Activated CD4-positive, alpha-beta memory T cell treated with anti-CD3 and anti-CD28 coated beads, Interleukin-2, amount 10 ng/mL, durations not matched to agents 7 days and 5 days (primary cell): Measurements from ENCODE around the gene SLC4A1AP. TPM values are rescaled to one million over a fixed set of nuclear protein-coding genes. Genes with fewer than 3 reads are reported as not detected.

ENCODE experiments used
- CTCF ChIA-PET: fragments of 350-600 bp; sonication (Branson Sonifier 250); formaldehyde crosslinking; loops from one replicate; lab custom pipeline; 2021; ENCODE audit warnings: antibody characterized with exemption, inconsistent platforms; lab: Charles Lee
- POLR2A ChIA-PET: fragments of 350-600 bp; sonication (Branson Sonifier 250); formaldehyde crosslinking; loops from one replicate; lab custom pipeline; 2021; ENCODE audit warnings: antibody characterized with exemption; lab: Charles Lee
- DNase-seq: peaks from one replicate; pipeline ENCODE4 v3.0.0-alpha.2; 2020
- H3K27ac Mint-ChIP-seq: one replicate; pipeline ENCODE4 v1.8.0; 2021; ENCODE audit warnings: mild to moderate bottlenecking, mixed read lengths
- H3K27me3 Mint-ChIP-seq: one replicate; pipeline ENCODE4 v1.8.0; 2021; ENCODE audit warnings: mixed read lengths
- H3K36me3 Mint-ChIP-seq: one replicate; pipeline ENCODE4 v1.8.0; 2021; ENCODE audit warnings: low read depth, mixed read lengths
- H3K4me1 Mint-ChIP-seq: one replicate; pipeline ENCODE4 v1.8.0; 2021; ENCODE audit warnings: mixed read lengths
- H3K4me3 Mint-ChIP-seq: one replicate; pipeline ENCODE4 v1.8.0; 2021; ENCODE audit warnings: mild to moderate bottlenecking, mixed read lengths
- H3K9me3 Mint-ChIP-seq: one replicate; pipeline ENCODE4 v1.8.0; 2021; ENCODE audit warnings: mixed read lengths
- total RNA-seq, 2 experiments: library from RNA; stranded (reverse); gene quantifications; one replicate each; pipeline ENCODE4 v1.2.3, GENCODE V29; 2021

The SLC4A1AP gene
- total RNA-seq, 2 experiments from 2014 or later: 27.3 to 27.9 TPM

- Mint-ChIP-seq H3K4me3 (peak overlapping the region; percentile 31), H3K4me1 (peaks cover 53% of the 10 kb centered on the region), H3K9me3 (no peaks in the 10 kb centered on the region), H3K27ac (no peak overlapping the region), H3K27me3 (peaks cover 9% of the 10 kb centered on the region), H3K36me3 (no peaks in the 10 kb centered on the region)
- ChIA-PET POLR2A (interaction anchor here (0.9 to 1.4 kb wide), 2 partner anchors 9 to 711 kb away, joined by 3 read pairs; no protein-coding TSS in a partner anchor), CTCF (interaction anchor here (0.6 to 4.2 kb wide), 2 partner anchors 9 to 12 kb away, joined by 3 to 21 read pairs; no protein-coding TSS in a partner anchor)
- no peak for DNase-seq
Measured at GRCh38 chr2:27716301-27717069, 52.8 kb downstream of the SLC4A1AP start.

GRCh38 chr2:27717070-27717795 is 53.5 kb downstream of the SLC4A1AP start:
- no peaks in the 10 kb centered on the region for H3K9me3 Mint-ChIP-seq
- POLR2A ChIA-PET: interaction anchor here (1.4 kb wide), 1 partner anchor 10 kb away, joined by 3 read pairs; no protein-coding TSS in a partner anchor
- peak overlapping the region; percentile 31 for H3K4me3 Mint-ChIP-seq
- peaks cover 51% of the 10 kb centered on the region for H3K4me1 Mint-ChIP-seq
- CTCF ChIA-PET: interaction anchor here (4.2 kb wide), 1 partner anchor 13 kb away, joined by 21 read pairs; no protein-coding TSS in a partner anchor
- H3K36me3 Mint-ChIP-seq: no peaks in the 10 kb centered on the region
- DNase-seq: no peak
- H3K27ac Mint-ChIP-seq: no peak overlapping the region
- H3K27me3 Mint-ChIP-seq: peaks cover 9% of the 10 kb centered on the region

GRCh38 chr2:27720004-27720551 is 56.4 kb downstream of the SLC4A1AP start:
- Mint-ChIP-seq H3K4me1 (peaks cover 41% of the 10 kb centered on the region), H3K4me3 (no peak overlapping the region), H3K36me3 (no peaks in the 10 kb centered on the region), H3K27me3 (peaks cover 7% of the 10 kb centered on the region), H3K27ac (no peak overlapping the region), H3K9me3 (no peaks in the 10 kb centered on the region)
- ChIA-PET CTCF (interaction anchor here (1.4 to 4.2 kb wide), 2 partner anchors 16 to 37 kb away, joined by 5 to 21 read pairs; no protein-coding TSS in a partner anchor), POLR2A (no interaction called here)
- DNase-seq: peak; percentile 63

GRCh38 chr2:27721335-27721734 is 57.6 kb downstream of the SLC4A1AP start:
- no peaks in the 10 kb centered on the region for H3K9me3 Mint-ChIP-seq
- no peaks in the 10 kb centered on the region for H3K36me3 Mint-ChIP-seq
- no peak overlapping the region for H3K4me3 Mint-ChIP-seq
- ChIA-PET POLR2A (no interaction called here), CTCF (interaction anchor here (0.7 kb wide), 1 partner anchor 21 kb away, joined by 3 read pairs; no protein-coding TSS in a partner anchor)
- peaks cover 38% of the 10 kb centered on the region for H3K4me1 Mint-ChIP-seq
- peaks cover 7% of the 10 kb centered on the region for H3K27me3 Mint-ChIP-seq
- H3K27ac Mint-ChIP-seq: no peak overlapping the region
- DNase-seq: no peak

DNA sequence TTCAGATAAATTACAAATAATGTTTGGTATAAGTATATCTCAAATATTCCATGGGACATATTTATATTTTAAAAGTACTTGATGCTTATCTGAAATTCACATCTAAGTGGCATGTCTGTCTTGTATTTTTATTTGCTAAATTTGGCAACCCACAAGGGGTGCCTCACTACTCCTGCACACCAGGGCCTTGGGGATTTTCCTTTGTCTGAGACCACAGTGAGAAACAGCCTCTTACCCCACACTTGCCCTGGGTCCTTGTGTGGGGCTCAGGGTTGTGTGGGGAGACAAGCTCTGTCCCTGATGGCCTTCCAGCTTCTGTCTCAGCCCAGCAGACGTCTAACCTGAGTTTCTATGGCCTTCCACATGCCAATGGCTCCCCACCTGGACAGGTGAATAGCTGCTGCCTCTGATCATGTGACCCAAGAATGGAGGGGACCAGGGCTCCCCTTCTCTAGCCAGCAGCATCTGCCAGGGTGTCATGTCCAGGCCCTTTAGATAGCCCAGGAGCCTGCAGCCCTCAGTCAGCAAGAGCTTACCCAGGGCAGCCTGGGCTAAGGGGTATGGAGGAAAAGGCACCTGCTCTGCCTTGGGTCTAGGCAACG is 58.3 kb downstream of the SLC4A1AP start:
- Mint-ChIP-seq H3K4me3 (no peak overlapping the region), H3K27ac (peak overlapping the region; percentile 5), H3K9me3 (no peaks in the 10 kb centered on the region), H3K27me3 (peaks cover 2% of the 10 kb centered on the region), H3K4me1 (peaks cover 31% of the 10 kb centered on the region), H3K36me3 (no peaks in the 10 kb centered on the region)
- no peak for DNase-seq
- ChIA-PET CTCF (interaction anchor here (0.7 to 4.0 kb wide), 5 partner anchors 11 to 22 kb away, joined by 3 to 25 read pairs (median 4); no protein-coding TSS in a partner anchor), POLR2A (no interaction called here)

DNA sequence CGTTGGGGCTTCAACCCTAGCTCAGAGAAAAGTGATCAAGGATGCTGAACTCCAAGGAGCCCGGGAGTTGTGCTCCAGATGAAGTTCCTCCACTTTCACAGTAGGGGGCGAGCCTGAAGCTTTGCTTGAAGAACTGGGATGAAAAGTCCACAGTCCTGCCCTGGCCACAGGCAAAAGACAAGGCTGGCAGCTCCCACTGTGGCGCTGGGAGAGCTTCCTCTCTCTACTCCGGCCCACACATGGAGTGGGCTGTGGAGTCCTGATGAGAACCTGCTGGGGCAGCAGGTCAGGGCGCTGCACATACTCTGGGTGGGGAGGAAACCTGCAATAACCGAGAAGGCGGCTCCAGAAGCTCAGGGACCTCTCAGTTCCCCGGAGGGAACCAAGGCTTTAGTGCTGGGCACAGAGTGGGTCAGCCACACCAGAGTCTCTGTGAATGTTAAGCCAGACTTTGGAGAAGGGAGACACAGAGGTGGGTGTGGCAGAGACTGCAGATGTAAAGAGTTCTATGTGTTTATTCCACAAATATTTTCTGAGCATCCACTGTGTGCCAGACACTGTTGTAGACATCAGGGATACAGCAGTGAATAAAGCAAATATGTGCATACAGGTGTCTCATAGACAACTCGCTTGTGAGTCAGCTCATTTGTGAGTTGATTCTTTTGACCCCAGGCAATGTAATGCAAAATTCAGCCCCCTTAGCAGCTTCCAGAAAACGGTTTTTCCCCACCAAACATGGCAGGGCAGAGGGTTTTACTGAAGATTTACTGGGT is 59.9 kb downstream of the SLC4A1AP start:
- Mint-ChIP-seq H3K9me3 (no peaks in the 10 kb centered on the region), H3K36me3 (no peaks in the 10 kb centered on the region), H3K27me3 (no peaks in the 10 kb centered on the region), H3K4me3 (no peak overlapping the region), H3K27ac (no peak overlapping the region), H3K4me1 (peaks cover 34% of the 10 kb centered on the region)
- CTCF ChIA-PET: interaction anchor here (0.6 to 4.0 kb wide), 20 partner anchors 9 to 1038 kb away, joined by 3 to 25 read pairs (median 3); no protein-coding TSS in a partner anchor
- POLR2A ChIA-PET: interaction anchor here (0.7 to 1.3 kb wide), 2 partner anchors 13 to 167 kb away, joined by 3 to 5 read pairs; partner anchors contain the start of genes BABAM2 and RBKS
- DNase-seq: peak; percentile 35

GRCh38 chr2:27724191-27724590 is 60.5 kb downstream of the SLC4A1AP start:
- no peaks in the 10 kb centered on the region for H3K27me3 Mint-ChIP-seq

GRCh38 chr2:27724905-27725701 is 61.4 kb downstream of the SLC4A1AP start:
- POLR2A ChIA-PET: interaction anchor here (1.0 kb wide), 1 partner anchor 41 kb away, joined by 3 read pairs; no protein-coding TSS in a partner anchor
- Mint-ChIP-seq H3K27ac (no peak overlapping the region), H3K4me3 (no peak overlapping the region), H3K36me3 (no peaks in the 10 kb centered on the region), H3K27me3 (no peaks in the 10 kb centered on the region), H3K9me3 (no peaks in the 10 kb centered on the region), H3K4me1 (peaks cover 32% of the 10 kb centered on the region)
- no peak for DNase-seq
- CTCF ChIA-PET: interaction anchor here (1.0 to 4.0 kb wide), 7 partner anchors 8 to 42 kb away, joined by 3 to 25 read pairs (median 13); no protein-coding TSS in a partner anchor

More at GRCh38 chr2:27724191-27724590, 60.5 kb downstream of the SLC4A1AP start:
- Mint-ChIP-seq H3K4me3 (no peak overlapping the region), H3K36me3 (no peaks in the 10 kb centered on the region), H3K9me3 (no peaks in the 10 kb centered on the region), H3K4me1 (peaks cover 38% of the 10 kb centered on the region), H3K27ac (no peak overlapping the region)
- no peak for DNase-seq
- ChIA-PET CTCF (interaction anchor here (1.0 to 4.0 kb wide), 8 partner anchors 8 to 669 kb away, joined by 3 to 25 read pairs (median 10); no protein-coding TSS in a partner anchor), POLR2A (interaction anchor here (1.0 kb wide), 1 partner anchor 40 kb away, joined by 3 read pairs; no protein-coding TSS in a partner anchor)

GRCh38 chr2:27727257-27727656 is 63.6 kb downstream of the SLC4A1AP start:
- H3K4me1 Mint-ChIP-seq: peaks cover 14% of the 10 kb centered on the region
- no peak overlapping the region for H3K4me3 Mint-ChIP-seq
- H3K9me3 Mint-ChIP-seq: no peaks in the 10 kb centered on the region
- no peak for DNase-seq
- no peak overlapping the region for H3K27ac Mint-ChIP-seq
- no peaks in the 10 kb centered on the region for H3K27me3 Mint-ChIP-seq
- ChIA-PET POLR2A (no interaction called here), CTCF (interaction anchor here (2.3 kb wide), 1 partner anchor 44 kb away, joined by 7 read pairs; no protein-coding TSS in a partner anchor)
- H3K36me3 Mint-ChIP-seq: no peaks in the 10 kb centered on the region

DNA sequence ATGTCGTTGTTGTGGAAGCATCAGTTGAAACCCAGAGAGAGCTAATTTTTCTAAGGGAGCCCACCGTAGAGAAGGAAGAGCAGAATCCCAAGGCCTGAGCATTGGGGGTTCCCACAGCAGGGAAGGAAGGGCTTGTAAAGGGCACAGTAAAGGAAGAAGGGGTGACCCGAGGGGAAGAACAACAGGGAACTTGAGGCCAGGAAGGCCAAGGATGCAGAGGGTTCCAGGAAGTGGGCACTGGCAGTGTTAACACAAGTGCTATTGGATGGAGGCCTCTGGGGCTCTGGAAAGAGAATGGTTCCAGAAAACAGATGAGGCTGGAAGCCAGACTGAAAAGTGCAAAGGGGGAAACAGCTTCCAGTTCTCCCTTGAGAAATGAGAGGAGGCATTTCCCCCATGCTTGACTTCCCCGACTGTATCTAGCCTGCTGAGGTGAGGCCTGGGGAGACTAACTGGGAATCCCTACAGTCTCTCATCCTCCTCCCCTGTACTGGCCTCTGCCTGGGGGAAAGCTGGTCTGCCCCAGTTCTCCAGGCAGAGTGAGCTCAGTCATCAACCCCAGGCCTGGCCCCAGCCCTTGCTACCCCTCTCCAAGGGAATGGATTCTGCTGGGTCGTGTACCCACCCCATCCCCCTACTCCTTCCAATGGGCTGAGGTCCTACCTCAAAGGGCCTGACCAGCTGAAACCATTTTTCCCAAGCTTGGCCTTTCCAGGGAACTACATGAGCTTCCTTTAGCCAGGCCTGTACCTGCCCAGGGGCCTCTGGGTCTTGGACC is 64.6 kb downstream of the SLC4A1AP start:
- no peak overlapping the region for H3K27ac Mint-ChIP-seq
- H3K4me1 Mint-ChIP-seq: peaks cover 12% of the 10 kb centered on the region
- ChIA-PET POLR2A (no interaction called here), CTCF (interaction anchor here (0.6 to 0.9 kb wide), 2 partner anchors 26 to 334 kb away, joined by 3 read pairs; no protein-coding TSS in a partner anchor)
- H3K4me3 Mint-ChIP-seq: no peak overlapping the region
- H3K27me3 Mint-ChIP-seq: no peaks in the 10 kb centered on the region
- no peaks in the 10 kb centered on the region for H3K9me3 Mint-ChIP-seq
- no peak for DNase-seq
- no peaks in the 10 kb centered on the region for H3K36me3 Mint-ChIP-seq
